Stimulated activated CD4-positive, alpha-beta T cell treated with anti-CD3 and anti-CD28 coated beads, TNF-alpha, amount 100 ng/mL, for 1 hour (primary cell): ENCODE results near the gene ATXN7L1.
"Not testable (repeated sequence)": the region's sequence is repeated elsewhere in the genome, so short reads cannot be mapped to it uniquely, and the experiment has no call there.

Source experiments
- DNase-seq, 3 donors: peaks; one replicate each; pipeline ENCODE4 v3.0.0-alpha.2; 2020; ENCODE audit warnings: low read depth in 3 of 3, low spot score in 1 of 3

ATXN7L1 gene

DNA sequence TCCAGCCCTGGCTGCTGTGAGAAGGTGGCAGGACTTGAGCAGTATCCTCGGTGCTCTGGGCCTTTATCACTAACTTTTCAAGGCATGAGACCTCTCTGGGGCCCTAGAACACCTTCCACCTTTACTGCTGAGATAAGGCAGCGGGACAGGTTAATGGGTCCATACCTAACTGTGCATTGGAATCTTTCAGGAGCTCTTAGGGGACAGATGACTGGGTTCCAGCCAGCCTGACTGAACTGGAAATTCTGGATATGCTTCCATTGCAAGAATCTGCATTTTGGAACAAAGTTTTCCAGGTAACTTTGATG is 73.0 kb downstream of the ATXN7L1 start:
- DNase-seq = no peak

DNA sequence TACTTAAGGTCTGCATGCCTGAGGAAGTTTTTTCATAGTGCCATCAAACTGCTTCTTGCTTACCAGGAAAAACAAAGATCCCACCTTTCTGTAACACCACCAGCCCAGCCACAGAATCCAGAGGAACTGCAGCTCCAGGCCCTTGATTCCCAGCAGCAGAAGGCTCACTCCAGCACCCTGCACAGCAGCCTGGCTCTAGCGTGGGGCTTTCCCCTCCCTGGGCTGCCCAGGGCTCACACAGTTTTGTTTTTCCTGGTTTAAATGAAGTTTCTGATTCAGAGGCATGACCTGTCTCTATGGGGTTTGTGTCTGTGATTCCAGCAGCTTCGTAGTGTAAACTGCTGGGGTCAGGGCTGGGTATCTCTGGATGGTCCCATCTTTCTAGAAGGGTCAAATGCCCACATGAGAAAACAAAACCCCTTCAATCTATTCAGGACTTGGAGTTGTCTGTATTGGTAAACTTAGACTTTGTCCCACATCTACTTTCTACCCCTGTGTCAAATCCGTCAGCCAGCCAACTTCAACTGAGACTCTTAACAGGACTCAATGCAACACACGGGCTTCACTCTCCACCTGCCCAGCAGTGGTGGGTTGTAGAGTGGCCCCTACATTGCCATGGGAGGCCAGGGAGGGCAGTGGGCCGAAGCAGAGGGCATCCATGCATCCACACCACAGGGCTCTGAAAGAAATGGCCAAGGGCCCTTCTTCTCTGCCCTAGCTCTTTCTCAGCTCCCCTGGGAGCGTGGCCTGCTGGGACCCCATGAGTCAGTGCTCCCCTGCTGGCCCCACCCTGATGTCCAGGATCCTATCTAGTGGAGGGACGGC is 73.6 kb downstream of the ATXN7L1 start:
- DNase-seq = no peak

DNA sequence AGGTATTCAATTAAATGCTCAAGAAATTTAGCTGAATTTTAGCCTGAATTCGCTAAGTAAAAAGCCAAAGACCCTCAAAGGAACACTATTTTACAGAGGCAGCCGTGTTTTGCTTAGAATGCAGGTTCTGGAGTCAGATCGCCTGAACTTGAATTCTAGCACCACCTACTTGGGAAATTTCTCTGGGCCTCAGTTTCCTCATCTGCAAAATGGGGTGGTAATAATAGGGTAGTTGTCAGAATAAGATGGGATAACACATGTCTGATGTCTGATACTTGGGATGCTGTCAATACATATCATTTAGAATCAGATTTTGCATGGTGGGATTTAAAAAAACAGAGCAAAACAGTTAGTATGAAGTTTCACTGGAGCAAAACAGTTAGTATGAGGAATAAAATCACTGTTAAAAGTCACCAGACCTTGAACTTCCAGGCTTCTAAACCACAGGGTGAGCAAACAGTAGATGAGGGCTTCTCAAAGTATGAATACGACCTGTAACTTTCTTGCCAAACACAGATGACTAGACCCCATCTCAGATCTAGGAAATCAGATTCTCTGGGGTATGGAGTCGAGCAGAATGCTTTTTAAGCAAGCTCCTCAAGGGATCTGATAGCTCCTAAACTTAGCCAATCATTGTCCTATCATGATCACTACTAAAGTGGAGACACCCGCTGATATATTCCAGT is 75.4 kb downstream of the ATXN7L1 start:
- no peak for DNase-seq

DNA sequence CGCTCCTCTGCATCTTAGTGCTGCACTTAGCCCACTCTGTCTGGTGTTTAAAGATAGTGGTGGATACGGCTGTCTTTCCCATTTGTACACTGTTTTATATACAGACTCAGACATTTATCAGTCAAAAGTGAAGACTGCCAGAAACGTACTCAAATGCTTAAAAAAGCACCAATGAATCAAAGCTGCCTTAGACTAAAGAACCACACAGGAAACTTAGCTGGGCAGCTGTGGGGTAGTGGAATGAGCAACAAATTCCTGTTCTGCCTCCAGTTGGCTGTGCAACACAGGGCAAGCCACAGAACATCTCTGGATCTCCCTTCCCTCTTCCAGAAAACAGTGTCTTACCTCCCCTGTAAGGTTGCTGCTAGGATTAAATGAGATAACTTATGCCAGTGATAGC is 76.0 kb downstream of the ATXN7L1 start:
- DNase-seq = no peak

DNA sequence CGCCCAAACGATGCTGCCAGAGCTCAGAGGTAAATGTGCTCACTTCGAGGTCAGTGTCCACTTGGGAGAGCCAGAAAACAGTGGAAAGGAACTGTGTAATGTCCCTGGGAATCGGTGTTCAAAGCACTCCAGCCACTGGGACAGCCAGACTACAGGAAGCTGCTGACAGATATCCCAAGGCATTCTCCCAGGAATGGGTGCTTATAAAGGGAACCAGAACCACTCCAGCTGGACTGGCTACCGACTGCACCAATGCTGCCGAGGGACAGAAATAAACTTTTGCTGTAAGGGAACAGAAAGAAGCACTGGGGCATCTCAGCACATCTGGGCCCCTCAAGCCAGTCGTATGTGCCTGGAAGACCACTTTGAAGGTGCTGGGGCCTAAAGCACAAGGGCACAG is 76.7 kb downstream of the ATXN7L1 start:
- DNase-seq = no peak

DNA sequence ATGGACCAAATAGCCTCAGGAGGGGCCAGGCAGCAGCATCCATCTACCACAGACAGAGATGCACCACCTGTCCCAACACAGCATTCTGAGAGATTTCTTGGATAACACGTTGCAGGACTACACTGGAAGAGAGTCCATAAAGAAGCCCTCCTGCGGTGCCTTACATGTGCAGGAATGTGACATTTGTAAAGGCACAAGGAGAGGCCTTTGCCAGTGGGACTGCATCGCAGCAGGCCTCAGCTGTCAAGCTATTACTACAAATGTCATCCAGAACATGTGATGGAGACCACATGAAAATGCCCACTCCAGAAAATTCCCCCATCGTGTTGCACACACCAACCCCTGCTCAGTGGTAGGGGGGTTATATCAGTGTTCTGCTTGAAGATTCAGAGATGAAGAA is 77.4 kb downstream of the ATXN7L1 start:
- no peak for DNase-seq

DNA sequence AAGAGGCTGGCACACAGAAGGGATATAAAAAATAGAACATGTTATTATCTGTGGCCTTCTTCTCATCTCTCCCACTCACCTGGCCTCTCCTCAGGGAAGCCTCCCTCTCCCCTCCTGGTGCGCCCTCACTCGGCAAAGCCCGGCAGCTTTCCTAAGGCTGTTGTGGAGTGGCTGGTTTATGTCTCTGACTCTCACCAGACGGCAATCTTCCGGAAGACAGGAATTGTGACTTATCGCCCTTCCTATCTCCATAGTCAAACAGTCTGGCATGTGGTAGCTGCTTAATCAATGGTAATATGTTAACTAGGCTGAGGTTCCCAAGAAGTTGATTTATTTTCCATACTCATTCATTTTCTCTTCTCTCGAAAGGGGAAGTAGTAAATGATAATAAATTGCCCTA is 78.7 kb downstream of the ATXN7L1 start:
- DNase-seq = no peak

DNA sequence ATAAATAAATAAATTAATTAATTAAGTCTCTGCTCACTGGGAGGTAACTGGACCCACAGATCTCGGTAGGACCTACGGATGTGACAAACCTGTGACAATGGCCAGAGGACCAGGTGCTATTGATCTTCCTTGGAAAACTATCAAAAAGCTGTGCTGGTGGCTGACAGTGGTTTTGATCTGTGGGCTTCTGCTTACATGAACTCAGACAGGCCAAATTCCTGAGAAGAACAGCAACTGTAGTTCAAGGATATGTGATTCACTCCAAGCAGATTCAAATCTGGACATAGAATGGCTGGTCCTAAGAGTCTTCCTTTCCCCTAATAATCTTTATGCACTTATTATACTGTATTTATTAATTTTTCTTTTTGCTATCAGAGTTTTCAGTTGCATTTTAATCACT is 80.0 kb downstream of the ATXN7L1 start:
- DNase-seq = no peak

DNA sequence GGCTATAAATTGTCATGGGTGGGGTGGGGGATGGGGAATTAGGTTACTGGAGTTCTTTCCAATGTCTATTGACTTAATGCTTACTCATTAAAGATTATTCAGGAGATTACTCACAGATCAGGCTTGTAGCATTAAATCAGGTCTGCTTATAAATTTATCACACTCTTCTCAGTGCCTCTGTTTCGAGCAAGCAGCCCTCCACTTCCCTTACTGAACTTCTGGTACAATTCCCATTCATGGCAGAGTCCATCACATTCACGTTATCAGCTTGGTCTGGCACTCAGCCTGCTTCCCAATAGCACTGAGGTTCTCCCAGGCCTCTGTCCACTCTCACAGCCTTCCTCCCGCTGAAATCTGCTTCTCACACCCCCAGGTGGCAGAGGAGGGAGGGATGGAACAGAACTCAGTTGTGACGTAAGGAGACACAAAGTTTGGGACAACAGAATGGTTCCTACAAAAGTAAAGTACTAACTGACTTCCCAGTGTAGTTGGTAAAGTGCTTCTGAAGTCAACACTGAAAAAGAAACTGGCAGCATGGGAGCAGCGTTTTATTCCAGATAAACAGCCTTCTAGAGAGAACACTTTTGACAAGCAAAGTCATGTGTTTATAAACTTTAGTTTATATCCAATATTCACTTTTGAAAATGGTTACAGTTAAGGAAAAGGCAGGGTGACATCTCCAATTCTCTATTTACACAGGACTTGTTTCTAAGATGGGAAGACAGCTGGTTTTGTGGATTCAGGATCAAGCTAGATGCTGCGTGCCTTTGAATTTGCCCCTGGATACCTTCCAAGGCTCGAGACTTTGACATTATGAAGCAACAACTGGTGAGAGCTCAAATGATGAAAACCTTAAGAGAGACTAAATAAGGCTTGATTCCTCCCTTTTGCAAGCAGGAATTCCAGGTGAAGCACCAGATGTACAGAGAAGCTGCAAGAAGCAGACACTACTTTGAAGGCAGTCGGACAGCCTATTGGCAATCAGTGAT is 81.4 kb downstream of the ATXN7L1 start:
- DNase-seq = no peak

DNA sequence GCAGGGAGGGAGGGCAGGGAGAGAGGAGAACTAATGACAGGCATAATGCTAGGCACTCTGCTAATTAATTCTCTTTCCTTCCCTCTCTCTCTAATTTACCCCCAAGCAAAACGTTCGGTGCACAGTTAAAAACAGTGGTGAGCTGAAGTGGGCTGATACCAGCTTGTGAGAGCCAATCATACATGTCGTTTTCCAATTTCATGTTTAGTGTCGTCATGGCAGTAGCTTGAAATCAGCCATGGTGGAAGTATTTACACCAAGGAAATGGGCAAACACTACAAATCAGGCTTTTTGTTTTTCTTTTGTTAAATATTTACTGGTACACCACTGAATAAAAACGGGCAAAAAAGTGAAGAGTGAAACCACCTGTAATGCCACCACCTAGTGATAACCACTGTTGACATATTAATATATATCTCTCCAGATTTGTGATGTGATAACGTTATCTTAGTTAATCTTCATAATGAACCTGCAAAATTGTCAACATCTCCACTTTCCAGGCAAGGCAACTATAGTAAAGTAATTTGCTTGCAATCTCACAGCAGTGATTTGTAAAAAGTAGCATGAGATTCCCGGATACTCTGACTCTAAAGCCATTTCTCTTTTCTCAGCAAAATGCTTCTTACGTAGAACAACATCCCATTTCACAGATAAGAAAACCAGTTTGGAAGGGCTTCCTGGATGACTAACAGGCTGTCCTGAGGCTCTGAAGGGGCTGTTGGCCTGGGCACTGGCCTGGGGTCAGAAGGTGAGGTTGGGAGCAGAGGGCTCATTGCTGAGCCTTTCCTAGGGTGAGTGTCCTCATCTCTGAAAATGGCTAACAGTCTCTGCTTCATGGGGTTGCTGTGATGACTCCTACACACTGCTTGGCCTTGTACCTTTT is 83.7 kb downstream of the ATXN7L1 start:
- no peak for DNase-seq

DNA sequence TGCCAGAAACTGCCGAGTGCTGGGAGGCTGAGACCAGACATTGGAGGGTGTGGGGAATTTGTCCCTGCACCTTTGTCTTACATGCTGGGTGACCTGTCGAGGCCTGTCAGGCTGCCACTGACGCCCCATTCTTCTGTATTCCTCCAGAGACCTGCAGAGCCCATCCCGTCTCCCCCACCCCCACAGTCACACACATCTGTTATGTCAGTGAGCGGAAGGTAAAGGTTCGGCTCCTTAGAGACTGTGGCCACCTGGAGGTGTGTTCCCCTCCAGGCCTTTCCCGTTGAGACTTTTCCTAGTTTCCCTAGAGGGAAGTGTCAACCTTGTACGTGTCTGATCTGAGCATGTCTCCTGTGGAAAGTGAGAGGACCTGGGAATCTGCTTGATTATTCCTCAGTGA is 84.5 kb downstream of the ATXN7L1 start:
- DNase-seq = no peak

DNA sequence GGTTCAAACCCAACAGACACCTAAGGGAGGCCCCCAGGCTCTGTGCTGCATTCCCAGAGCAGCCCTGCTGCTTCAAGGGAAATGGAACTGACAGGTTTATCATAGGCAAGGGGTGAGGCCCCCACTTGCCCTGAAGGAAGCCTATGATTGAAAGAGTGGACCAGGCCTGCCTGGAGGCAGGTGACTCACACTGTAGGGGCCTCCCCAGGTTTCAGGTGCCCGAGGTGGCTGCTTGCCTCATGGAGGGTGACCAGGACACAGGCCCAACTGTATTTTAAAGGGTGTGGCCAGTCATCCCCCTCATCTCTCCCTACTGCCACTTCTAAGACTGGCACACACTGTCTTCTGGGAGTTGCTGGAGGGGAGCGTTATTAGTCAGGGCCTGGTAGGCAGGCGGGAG is 85.4 kb downstream of the ATXN7L1 start:
- DNase-seq = no peak

DNA sequence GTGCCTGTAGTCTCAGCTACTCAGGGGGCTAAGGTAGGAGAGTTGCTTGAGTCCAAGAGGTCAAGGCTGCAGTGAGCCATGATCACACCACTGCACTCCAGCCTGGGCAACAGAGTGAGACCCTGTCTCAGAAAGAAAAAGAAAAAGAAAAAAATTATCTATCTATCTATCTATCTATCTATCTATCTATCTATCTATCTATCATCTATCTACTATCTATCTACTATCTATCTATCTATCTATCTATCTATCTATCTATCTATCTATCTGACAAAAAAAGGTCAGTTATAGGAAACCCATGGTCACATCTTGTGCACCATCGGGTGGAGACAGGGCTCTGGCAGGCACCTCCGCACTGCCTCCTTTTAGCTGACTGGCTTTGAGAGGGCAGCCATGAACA is 85.9 kb downstream of the ATXN7L1 start:
- DNase-seq = not testable (repeated sequence)

DNA sequence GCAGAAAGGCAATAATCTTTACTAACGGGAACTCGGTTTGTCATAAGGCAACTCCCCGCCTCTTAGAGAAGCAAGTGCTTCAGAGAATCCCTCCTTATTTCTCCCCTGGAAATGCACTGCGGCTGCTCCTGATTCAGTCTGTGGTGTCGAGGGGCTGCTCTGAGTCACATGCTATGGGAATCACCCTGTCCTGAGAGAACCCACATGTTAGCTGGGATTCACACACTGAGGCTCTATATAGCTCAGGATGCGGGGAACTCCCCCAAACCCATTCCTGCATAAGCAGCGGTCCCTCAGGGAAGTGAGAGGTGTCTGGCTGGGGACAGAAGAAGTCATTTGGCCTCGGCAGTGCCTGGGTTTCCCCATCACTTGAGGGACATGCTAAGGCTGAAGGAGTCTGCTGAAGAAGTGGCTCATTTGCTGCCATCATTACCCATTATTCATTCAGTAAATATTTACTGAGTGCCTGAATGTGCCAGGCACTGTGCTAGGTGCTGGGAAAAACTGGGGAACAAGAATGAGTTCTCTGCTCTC is 87.5 kb downstream of the ATXN7L1 start:
- no peak for DNase-seq

DNA sequence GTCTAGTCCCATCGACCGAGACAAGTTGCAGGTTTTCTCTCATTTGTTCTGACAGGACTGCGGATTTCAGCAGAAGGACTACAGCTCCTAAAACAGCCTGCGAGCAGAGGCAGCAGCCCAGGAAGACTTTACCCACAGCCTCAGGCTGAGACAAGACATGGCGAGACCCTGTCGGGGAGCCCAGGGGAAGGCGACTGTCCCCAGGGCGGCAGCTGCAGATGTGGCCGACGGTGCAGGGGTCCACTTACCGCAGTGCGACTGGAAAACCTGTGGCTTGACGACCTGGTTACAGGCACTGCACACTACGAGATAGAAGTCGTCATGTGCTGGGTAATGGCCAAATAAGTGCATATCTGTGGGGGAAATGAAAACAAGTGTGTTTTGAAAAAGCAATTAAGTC is 88.0 kb downstream of the ATXN7L1 start:
- no peak for DNase-seq

DNA sequence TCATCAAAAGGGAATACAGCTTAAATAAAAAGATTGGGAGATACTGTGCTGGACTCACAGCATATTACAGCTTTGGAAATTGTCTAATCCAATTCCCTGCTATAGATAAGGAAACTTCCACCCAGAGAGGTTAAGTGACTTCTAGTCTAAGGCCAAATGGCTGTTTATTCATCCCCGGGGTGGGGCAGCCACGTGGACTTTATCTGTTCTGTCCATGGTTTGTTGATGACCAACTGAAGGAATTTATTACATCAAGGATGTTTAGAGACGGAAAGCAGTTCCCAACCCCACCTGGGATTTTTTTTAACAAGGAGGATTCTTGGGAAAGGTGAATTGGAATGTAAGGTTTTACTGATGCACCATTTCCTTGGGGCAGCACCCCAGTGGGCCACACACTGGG is 88.6 kb downstream of the ATXN7L1 start:
- no peak for DNase-seq

DNA sequence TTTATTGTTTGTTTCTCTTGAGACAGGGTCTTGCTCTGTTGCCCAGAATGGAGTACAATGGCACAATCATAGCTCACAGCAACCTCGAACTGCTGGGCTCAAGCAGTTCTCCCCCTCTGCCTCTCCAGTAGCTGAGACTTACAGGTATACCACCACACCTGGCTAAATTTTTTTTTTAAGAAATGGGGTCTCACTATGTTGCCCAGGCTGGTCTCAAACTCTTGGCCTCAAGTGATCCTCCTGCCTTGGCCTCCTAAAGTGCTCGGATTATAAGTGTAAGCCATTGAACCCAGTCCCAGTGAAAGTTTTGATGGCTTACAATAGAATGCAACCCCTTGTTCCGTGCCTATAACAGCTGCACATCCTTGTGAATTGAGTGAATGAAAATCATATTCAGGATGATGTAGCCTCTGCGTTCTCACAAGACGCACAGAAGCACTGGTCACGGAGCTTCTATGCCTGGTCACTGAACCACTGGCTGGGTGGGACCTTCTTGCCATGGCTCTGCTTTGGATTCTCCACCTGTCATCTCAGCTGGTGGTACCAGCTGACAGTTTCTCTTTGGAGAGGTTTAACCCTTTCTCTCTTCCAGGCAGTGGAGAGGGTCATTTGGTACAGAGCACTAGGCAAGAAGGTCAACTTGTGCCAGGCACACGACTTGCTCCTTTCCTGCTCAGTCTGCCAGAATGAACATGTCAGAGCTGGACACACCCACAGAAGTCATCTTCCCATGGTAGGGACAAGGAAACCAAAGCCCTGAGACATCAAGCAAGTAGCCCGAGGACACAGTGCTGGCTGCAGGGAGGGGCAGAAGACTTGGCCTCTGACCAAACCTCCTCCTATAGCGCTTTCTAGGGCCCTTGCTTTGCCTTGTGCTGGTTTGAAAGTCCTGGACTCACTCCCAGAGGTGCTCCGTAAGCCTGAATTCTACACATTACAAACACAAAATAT is 89.6 kb downstream of the ATXN7L1 start:
- DNase-seq = no peak

DNA sequence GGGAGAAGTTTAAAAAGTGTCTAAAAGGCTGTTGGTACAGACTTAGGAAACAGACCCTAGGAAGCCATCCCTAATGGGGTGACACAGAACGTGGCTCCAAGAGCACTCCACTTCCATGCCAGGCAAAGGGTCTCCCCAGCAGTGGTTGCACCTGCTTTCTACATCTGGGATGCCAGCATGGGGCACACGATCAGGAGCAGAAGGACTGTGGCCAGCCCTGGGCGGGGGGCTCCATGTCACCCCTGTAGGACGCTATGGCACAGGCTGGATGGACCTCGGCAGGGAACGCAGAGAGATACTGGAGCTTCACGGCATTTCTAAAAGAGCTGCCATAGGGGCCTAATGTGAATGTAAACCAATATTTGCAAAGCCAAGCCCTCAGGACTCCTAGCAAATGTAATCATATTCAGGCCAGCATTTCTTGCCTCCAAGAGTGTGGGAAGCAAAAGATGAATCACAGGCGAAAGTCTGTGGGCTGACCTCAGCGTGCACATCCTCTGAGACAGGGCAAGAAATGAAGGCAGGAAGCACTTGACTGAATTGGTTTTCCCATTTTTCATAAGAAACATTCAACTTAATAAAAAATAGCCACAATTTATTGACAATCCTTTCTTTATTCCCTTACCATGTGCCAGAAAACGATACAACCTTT is 93.9 kb downstream of the ATXN7L1 start:
- DNase-seq = no peak
